HS-5 (cell line): ENCODE measurements around the gene PYGB.
"Not testable (repeated sequence)": the region's sequence is repeated elsewhere in the genome, so short reads cannot be mapped to it uniquely, and the experiment has no call there.

Source experiments
- DNase-seq: peaks from one replicate; pipeline ENCODE4 v3.0.0-alpha.2; 2012; ENCODE audit warnings: low read depth

PYGB gene

GRCh38 chr20:25296094-25297093 is 48.5 kb downstream of the PYGB start:
- no peak for DNase-seq

DNA sequence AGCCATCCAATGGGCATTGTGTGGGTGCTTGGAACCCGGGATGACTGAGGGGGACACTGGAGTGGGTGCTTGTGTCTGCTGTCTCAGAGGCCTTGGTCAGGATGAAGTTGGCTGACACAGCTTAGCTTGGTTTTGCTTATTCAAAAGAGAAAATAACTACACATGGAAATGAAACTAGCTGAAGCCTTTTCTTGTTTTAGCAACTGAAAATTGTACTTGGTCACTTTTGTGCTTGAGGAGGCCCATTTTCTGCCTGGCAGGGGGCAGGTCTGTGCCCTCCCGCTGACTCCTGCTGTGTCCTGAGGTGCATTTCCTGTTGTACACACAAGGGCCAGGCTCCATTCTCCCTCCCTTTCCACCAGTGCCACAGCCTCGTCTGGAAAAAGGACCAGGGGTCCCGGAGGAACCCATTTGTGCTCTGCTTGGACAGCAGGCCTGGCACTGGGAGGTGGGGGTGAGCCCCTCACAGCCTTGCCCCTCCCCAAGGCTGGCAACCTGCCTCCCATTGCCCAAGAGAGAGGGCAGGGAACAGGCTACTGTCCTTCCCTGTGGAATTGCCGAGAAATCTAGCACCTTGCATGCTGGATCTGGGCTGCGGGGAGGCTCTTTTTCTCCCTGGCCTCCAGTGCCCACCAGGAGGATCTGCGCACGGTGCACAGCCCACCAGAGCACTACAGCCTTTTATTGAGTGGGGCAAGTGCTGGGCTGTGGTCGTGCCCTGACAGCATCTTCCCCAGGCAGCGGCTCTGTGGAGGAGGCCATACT is 49.4 kb downstream of the PYGB start:
- no peak for DNase-seq

GRCh38 chr20:25299806-25300205 is 51.9 kb downstream of the PYGB start:
- DNase-seq, result no peak

DNA sequence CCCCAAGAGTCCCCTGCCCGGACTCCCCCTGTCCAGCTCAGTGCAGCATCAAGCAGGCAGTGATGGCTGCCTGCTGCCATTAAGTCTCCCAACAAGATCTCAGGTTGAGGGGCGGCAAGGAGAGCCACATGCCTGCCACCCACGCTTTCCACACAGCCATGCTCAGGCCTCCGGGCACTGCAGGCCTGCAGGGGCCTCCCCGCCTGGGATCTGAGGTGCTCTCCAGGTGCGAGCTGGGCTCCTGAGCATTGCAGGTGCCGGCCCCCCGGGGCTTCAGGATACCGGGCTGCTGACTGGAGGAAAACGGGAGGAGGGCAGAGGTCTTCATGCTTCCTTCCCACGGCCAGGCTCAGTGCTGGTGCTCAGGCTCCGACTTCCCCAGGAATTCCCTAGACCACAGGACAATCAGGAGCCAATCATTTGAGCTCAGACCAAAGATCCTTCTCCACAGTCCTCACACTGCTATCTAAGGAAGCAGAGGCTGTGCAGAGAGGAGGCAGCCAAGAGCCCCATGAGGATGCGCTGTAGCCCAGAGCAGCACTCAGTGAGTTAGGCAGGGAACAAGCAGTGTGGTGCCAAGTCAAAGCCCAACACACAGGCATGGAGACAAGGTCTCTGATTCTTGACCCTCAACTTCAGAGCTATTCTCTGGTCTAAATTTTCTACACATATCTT is 52.7 kb downstream of the PYGB start:
- DNase-seq, result no peak

GRCh38 chr20:25301357-25301920 is 53.6 kb downstream of the PYGB start:
- DNase-seq, result no peak

DNA sequence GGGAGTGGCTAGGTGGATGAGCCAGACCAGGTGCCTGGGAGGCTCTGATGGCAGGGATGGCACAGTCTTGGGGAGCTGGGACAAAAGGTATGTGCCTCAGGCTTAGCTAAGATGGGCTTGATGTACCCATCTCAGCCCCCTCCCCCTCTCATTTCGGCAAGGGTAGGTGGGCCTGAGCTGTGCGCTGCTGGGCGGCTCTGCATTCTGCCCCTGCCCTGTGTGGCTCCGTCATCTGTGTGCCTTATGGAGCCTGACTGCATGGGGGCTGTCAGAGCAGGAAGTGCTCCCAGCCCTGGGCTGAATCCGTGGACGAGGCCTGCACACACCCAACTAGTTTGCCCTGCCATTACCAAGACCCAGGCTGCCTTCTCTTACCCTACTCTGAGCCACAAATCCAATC is 54.7 kb downstream of the PYGB start:
- no peak for DNase-seq

- no peak for DNase-seq
These were observed 55.6 kb downstream of the PYGB start for GRCh38 chr20:25303292-25304024.

- no peak for DNase-seq
These were observed 56.2 kb downstream of the PYGB start for GRCh38 chr20:25304025-25304549.

- DNase-seq, result no peak
These were observed 59.4 kb downstream of the PYGB start for GRCh38 chr20:25306991-25307903.

- DNase-seq, result no peak
These were observed 60.2 kb downstream of the PYGB start for GRCh38 chr20:25308083-25308491.

DNA sequence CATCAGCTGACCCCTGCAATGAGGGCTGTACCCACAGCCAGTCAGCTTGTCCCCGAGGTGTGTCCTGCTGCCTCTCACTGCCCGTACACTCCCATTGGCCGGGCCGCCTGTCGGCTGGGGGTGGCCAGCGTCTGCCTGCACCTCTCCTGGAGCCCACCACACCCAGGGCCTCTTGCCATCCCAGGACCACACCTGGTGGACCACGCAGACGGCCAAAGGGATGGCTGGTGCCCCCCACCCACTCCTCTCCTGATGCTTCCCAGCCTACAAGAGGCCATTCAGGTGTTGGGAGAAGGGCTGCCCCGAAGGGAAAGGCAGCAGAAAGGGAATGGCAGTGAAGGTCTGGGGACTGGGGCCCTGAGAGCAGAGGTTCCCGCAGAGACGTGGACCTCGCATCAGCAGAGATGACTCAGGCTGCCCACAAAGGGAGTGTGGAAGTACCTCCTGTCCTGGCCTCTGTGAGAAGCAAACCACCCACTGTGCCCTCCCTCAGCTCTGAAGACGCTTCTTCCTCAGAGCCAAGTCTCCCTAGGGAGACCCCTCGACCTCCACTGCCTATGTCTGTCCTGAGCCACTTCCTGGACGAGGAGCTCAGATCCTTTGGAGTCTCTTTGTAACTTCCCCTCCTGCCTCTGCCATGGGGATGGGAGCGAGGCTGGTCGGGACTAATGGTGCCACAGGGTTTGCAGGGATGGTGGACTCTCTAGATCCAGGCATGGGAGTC is 60.9 kb downstream of the PYGB start:
- DNase-seq, result peak; percentile 29

DNA sequence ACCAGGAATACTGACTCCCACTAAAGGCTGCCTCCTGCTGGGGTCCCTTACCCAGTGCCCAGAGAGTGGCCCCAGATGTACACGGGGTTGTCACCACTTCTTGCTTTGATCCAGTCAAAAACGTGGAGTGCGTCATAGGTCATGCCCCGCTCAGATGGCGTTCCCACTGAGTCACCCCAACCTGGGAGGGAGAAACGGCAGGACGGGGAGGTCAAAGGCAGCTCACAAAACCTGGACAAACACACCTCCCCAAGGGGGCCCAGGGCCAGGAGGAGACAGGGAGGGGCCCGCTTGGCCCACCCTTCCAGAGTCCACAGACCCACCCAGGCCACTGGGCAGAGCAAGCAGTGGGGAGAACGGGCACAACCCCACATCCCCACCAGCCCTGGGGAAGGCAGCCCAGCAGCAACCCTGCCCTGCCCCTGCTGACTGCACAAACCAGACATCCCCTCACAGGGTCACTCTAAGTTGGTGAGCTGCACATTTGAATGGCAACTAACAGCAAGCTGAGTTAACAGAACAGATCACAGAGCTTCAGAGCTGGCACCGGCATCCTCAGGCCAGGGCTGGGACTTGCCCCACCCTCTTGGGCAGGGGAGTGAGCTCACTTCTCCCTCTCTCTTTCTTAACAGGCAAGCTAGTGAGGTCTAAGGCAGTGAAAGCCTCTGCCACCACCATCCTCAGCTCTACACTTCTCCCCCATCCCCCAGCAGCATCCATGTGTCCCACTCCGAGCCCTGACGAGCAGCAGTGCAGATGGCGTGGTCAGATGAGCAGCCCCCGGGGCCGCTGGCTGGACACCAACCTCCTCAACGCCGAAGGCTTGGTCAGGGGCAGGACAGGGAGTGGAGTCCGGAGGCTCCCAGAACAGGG is 61.7 kb downstream of the PYGB start:
- DNase-seq, result peak; percentile 85

- DNase-seq, result peak; percentile 90
These were observed 62.5 kb downstream of the PYGB start for GRCh38 chr20:25310268-25310920.

DNA sequence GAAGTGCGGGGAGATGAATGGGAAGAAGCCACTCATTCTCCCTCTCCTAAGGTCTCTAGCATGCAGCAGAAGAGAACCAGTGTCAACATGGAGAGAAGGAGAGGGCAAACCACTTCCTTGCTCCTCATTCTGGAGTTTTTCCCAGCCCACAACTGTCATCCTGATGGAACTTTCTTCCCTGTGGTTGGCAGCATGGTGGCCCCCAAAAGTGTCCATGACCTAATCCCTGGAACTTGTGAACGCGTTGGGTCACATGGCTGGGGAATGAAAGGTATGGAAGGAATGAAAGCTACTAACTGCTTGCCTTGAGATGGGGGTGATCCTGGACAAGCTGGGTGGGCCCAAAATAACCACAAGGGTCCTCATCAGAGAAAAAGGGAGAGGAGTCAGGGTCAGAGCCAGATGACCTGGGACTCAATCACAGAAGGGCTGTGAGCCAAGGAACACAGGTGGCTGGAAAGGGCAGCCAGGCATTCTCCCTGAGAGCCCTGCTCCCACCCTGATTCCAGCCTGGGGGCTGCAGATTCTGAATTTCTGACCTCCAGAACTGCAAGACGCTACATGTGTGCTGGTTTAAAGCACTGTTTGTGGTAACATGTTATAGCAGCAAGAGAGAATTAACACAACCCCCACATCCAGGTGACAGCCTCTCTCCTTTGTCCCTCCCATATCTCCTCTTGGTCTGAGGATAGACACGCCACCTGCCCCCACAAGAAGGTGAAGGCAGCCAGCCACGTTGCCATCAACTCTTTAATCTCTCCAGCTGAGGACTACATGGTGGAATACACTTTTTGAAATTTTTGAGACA is 63.2 kb downstream of the PYGB start:
- peak; percentile 90 for DNase-seq

DNA sequence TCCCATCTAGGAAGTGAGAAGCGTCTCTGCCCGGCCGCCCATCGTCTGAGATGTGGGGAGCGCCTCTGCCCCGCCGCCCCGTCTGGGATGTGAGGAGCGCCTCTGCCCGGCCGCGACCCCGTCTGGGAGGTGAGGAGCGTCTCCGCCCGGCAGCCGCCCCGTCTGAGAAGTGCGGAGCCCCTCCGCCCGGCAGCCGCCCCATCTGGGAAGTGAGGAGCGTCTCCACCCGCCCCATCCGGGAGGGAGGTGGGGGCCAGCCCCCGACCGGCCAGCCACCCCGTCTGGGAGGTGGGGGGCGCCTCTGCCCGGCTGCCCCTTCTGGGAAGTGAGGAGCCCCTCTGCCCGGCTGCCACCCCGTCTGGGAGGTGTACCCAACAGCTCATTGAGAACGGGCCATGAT is 64.8 kb downstream of the PYGB start:
- not testable (repeated sequence) for DNase-seq

GRCh38 chr20:25313593-25313992 is 65.7 kb downstream of the PYGB start:
- no peak for DNase-seq
